Esophagus squamous epithelium (tissue), 4 donors: ENCODE measurements around the gene ZMAT5.

Experiments
- CTCF ChIP-seq, 6 experiments: fragments of 450-650 bp in 4 of 6; fragments of 200-600 bp in 2 of 6; sonication (generic) in 2 of 6; IDR thresholded peaks; one replicate each; pipeline ENCODE4 v1.5.1; 2016 to 2019; ENCODE audit warnings: antibody characterized with exemption in 6 of 6, mild to moderate bottlenecking in 4 of 6, moderate library complexity in 4 of 6
- POLR2A ChIP-seq, 4 donors: fragments of 450-650 bp; IDR thresholded peaks; one replicate each; pipeline ENCODE4 v1.6.1; 2017; ENCODE audit warnings: antibody characterized with exemption in 4 of 4, mild to moderate bottlenecking in 4 of 4, moderate library complexity in 3 of 4

- TF ChIP-seq POLR2A (IDR thresholded peaks at IDR 0.05): no peak
- TF ChIP-seq CTCF (IDR thresholded peaks at IDR 0.05): no peak
Observed at GRCh38 chr22:29782061-29782845, 15.4 kb upstream of the ZMAT5 start.
